Measurements from ENCODE around the gene PLIN4.

Gene PLIN4

DNA sequence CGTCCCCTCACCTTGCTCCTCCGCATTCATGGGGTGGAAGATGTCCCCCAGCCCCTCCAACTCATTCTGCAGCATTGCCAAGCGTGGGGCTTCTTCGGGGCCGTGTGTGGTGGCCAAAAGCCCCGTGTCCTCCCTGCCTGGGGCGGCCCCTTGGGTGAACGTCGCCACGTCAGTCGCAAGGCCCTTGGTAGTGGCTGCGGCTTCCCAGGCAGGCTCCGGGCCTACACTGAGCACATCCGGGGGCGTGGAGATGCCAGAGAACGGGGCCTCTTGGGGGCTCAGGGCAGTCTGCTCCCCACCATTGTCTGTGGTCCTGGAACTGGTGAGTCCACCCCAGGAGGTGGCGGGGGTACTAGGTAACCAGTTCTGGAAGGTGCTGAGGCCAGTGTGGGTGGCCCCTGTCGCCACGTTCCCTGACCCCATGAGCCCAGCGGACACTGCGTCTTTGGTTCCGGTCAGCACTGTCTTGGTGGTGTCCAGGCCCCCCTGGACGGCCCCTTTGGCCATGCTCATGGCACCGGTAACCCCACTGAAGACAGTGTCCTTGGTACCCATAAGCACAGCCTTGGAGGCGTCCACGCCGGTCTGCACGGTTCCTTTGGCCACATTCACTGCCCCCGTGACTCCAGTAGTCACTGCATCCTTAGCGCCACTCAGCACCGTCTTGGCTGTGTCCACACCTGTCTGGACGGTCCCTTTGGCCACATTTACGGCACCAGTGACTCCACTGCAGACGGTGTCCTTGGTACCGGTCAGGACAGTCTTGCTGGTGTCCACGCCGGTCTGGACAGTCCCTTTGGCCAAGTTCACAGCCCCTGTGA, 7.6 kb downstream of the PLIN4 start:
- Histone ChIP-seq H3K27me3 (no peaks in the 10 kb centered on the region), H3K36me3 (no peaks in the 10 kb centered on the region), H3K4me1 (no peaks in the 10 kb centered on the region), H3K4me3 (ENCODE audit: low read depth, low read length) (no peak overlapping the region), H3K9me3 (no peaks in the 10 kb centered on the region)
- DNase-seq, result no peak
- TF ChIP-seq, protein P1, sequence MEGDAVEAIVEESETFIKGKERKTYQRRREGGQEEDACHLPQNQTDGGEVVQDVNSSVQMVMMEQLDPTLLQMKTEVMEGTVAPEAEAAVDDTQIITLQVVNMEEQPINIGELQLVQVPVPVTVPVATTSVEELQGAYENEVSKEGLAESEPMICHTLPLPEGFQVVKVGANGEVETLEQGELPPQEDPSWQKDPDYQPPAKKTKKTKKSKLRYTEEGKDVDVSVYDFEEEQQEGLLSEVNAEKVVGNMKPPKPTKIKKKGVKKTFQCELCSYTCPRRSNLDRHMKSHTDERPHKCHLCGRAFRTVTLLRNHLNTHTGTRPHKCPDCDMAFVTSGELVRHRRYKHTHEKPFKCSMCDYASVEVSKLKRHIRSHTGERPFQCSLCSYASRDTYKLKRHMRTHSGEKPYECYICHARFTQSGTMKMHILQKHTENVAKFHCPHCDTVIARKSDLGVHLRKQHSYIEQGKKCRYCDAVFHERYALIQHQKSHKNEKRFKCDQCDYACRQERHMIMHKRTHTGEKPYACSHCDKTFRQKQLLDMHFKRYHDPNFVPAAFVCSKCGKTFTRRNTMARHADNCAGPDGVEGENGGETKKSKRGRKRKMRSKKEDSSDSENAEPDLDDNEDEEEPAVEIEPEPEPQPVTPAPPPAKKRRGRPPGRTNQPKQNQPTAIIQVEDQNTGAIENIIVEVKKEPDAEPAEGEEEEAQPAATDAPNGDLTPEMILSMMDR (IDR thresholded peaks at IDR 0.05; ENCODE audit: low read depth, low read length), result no peak

DNA sequence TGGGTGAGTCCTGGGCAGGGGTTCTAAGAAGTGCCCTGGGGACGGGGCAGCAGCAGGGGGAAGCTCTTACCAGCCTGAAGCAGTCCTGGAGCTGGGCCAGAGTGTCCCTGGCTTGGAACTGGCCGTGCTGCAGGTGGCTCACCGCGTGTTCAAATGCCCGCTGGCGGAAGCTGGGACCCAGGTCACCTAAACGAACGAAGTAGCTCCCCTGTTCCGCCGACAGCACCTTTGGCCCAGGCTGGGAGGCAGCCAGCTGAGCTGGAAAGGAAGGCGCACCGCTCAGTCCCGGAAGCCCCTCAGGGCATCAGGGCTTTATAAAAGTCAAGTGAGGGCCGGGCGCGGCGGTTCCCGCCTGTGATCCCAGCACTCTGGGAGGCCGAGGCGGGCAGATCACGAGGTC, 9.6 kb downstream of the PLIN4 start:
- Histone ChIP-seq H3K4me3 (ENCODE audit: low read depth, low read length) (no peak overlapping the region), H3K27me3 (no peaks in the 10 kb centered on the region), H3K36me3 (peaks cover 6% of the 10 kb centered on the region), H3K4me1 (no peaks in the 10 kb centered on the region), H3K9me3 (no peaks in the 10 kb centered on the region)
- TF ChIP-seq, protein P1 (IDR thresholded peaks at IDR 0.05; ENCODE audit: low read depth, low read length), result no peak
- DNase-seq, result peak; percentile 55

DNA sequence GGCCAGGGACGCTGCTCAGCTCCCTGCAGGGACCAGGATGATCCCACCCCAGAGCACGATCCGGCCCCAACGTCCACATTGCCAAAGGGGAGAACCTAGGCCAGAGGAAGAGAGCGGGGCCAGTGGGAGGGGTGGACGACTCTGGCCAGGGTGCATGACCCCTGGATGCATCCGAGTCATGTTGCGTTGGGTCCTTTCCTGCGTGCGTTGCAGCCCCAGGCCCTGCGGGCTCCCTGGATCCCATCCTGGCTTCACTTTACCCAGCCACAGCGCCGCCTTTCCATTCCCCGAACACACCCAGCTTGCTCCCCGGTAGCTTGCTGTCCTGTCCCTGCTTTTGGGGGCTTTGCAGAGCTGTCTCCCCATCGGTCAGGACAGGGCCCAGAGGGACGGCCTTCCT, 10.5 kb downstream of the PLIN4 start:
- no peak overlapping the region for H3K4me3 ChIP-seq (ENCODE audit: low read depth, low read length)
- peaks cover 6% of the 10 kb centered on the region for H3K36me3 ChIP-seq
- H3K27me3 ChIP-seq, result no peaks in the 10 kb centered on the region
- TF ChIP-seq, protein P1 (IDR thresholded peaks at IDR 0.05; ENCODE audit: low read depth, low read length), result no peak
- H3K4me1 ChIP-seq, result no peaks in the 10 kb centered on the region
- H3K9me3 ChIP-seq, result no peaks in the 10 kb centered on the region
- no peak for DNase-seq

DNA sequence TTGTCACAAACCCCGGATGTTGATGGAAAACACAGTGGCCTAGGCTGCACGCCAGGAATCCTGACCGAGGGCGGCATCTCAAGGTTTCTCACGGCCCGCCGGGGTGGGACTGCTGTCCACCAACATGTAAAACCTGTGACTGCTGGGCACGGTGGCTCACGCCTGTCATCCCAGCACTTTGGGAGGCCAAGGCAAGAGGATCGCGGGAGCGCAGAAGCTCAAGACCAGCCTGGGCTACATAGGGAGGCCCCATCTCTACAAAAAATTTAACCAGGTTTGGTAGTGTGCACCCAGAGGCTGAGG, 11.2 kb downstream of the PLIN4 start:
- no peak overlapping the region for H3K4me3 ChIP-seq (ENCODE audit: low read depth, low read length)
- no peak for DNase-seq
- TF ChIP-seq, protein P1 (IDR thresholded peaks at IDR 0.05; ENCODE audit: low read depth, low read length), result no peak
- peaks cover 12% of the 10 kb centered on the region for H3K36me3 ChIP-seq
- H3K27me3 ChIP-seq, result no peaks in the 10 kb centered on the region
- no peaks in the 10 kb centered on the region for H3K4me1 ChIP-seq
- no peaks in the 10 kb centered on the region for H3K9me3 ChIP-seq

DNA sequence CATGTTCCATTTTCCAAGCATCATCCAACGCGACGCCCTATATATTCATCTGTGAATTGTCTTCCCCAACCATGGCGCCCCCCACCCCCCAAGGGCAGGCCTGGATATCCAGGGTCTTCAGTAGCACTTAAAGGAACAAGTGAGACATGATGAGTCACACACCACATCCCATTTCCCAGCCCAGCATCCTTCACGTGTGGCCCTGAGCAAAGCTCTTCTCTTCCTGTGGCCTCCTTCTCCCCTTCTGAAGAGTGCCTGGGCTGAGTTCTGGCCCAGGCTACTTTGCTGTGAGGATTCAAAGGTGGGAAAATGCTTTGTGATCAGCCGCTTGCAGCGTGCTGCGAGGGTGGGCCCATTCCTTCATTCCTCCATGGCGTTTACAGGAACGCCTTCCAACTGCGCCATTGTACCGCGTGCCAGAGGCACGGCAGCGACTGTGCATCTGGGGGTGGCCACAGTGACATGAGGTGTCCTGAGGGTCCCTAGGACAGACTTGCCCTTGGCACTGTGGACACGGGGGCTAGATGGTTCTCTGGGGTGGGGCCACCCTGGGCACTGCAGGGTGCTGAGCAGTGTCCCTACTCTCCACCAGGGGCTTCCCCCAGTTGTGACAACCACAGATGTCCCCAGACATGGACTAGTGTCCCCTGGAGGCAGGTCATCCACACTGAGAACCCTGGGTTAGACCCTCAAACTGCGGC, 11.7 kb downstream of the PLIN4 start:
- no peaks in the 10 kb centered on the region for H3K9me3 ChIP-seq
- no peak overlapping the region for H3K4me3 ChIP-seq (ENCODE audit: low read depth, low read length)
- no peaks in the 10 kb centered on the region for H3K4me1 ChIP-seq
- no peaks in the 10 kb centered on the region for H3K27me3 ChIP-seq
- TF ChIP-seq, protein P1 (IDR thresholded peaks at IDR 0.05; ENCODE audit: low read depth, low read length), result peak; percentile 20; the same call in 1 of the 2 replicates
- DNase-seq, result no peak
- H3K36me3 ChIP-seq, result peaks cover 13% of the 10 kb centered on the region

Measured in BE2C (cell line).